Osteoblast (primary cell): Measurements from ENCODE around the gene HMBS. TPM values are rescaled to one million over a fixed set of nuclear protein-coding genes. Genes with fewer than 3 reads are reported as not detected.
A peak's percentile ranks its signal among the peaks of the same experiment; 100 is the strongest.

ENCODE experiments used
- DNase-seq: peaks from one replicate; pipeline ENCODE4 v3.0.0; 2011; ENCODE audit warnings: low spot score, mixed read lengths; ENCODE audit not compliant: insufficient read length; ENCODE audit errors: missing footprints
- H2AFZ ChIP-seq: 2 replicates; pipeline ENCODE4 v1.6.0; 2011; ENCODE audit warnings: mild to moderate bottlenecking, low read length
- H3K27ac ChIP-seq: 2 replicates; pipeline ENCODE4 v1.5.1; 2011; ENCODE audit warnings: mild to moderate bottlenecking, low read depth, low read length, moderate library complexity
- H3K27me3 ChIP-seq: 2 replicates; pipeline ENCODE4 v1.6.0; 2012; ENCODE audit warnings: mild to moderate bottlenecking, control low read depth, inconsistent platforms, low read length, moderate library complexity; ENCODE audit not compliant: insufficient read depth
- H3K36me3 ChIP-seq: 2 replicates; pipeline ENCODE4 v1.5.1; 2011; ENCODE audit warnings: mild to moderate bottlenecking, low read length, control low read depth, moderate library complexity; ENCODE audit not compliant: insufficient read depth
- H3K4me1 ChIP-seq: 2 replicates; pipeline ENCODE4 v1.5.1; 2011; ENCODE audit warnings: mild to moderate bottlenecking, low read length, control low read depth, moderate library complexity; ENCODE audit not compliant: insufficient read depth
- H3K4me2 ChIP-seq: 2 replicates; pipeline ENCODE4 v1.6.0; 2011; ENCODE audit warnings: mild to moderate bottlenecking, low read length; ENCODE audit not compliant: insufficient read depth
- H3K4me3 ChIP-seq: fragments of 200-600 bp; sonication (generic); 3 replicates; pipeline ENCODE4 v1.5.1; 2012; ENCODE audit warnings: mild to moderate bottlenecking, low read length, inconsistent platforms; ENCODE audit not compliant: insufficient read depth
- H3K79me2 ChIP-seq: 2 replicates; pipeline ENCODE4 v1.6.0; 2012; ENCODE audit warnings: mild to moderate bottlenecking, low read length, control low read depth, inconsistent platforms; ENCODE audit not compliant: insufficient read depth
- H3K9me3 ChIP-seq: 2 replicates; pipeline ENCODE4 v1.5.1; 2011; ENCODE audit warnings: low read depth, low read length, control low read depth
- H4K20me1 ChIP-seq: 2 replicates; pipeline ENCODE4 v1.6.0; 2012; ENCODE audit warnings: mild to moderate bottlenecking, low read length, control low read depth; ENCODE audit not compliant: insufficient read depth
- total RNA-seq: library from RNA; depleted of rRNA; stranded (reverse); fragments of >200 nt; gene quantifications from 2 replicates; pipeline ENCODE4 v1.2.3, GENCODE V29; 2012
- TF ChIP-seq, protein P1 (sequence below): IDR thresholded peaks from 2 replicates; pipeline ENCODE4 v1.5.1; 2011; ENCODE audit warnings: mild to moderate bottlenecking, low read depth, low read length, moderate library complexity; ENCODE audit errors: extremely low read depth

Gene HMBS
- total RNA-seq, 1 donor = 8.7 TPM

DNA sequence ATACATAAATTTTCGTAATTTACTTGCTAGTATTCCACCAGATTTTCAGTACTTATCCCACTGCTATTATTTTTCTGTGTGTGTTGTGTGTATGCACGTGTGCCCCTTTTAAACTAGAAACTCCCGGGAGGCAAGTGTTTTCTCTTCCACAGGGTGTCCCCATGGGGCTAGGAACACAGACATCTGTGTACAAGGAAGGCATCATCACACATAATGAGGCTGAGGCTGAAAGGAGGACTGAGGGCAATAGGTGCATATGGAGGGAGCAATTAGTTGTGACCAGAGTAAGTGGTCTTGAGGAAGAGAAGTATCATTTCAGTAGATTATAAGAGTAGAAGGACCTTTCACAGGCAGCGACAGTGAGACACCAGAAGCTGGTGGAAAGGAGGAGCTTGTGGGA lies 19.1 kb downstream of the HMBS start:
- peaks cover 10% of the 10 kb centered on the region for H4K20me1 ChIP-seq
- DNase-seq = peak; percentile 36
- no peaks in the 10 kb centered on the region for H3K27me3 ChIP-seq
- peaks cover 31% of the 10 kb centered on the region for H3K4me1 ChIP-seq
- TF ChIP-seq, protein P1, sequence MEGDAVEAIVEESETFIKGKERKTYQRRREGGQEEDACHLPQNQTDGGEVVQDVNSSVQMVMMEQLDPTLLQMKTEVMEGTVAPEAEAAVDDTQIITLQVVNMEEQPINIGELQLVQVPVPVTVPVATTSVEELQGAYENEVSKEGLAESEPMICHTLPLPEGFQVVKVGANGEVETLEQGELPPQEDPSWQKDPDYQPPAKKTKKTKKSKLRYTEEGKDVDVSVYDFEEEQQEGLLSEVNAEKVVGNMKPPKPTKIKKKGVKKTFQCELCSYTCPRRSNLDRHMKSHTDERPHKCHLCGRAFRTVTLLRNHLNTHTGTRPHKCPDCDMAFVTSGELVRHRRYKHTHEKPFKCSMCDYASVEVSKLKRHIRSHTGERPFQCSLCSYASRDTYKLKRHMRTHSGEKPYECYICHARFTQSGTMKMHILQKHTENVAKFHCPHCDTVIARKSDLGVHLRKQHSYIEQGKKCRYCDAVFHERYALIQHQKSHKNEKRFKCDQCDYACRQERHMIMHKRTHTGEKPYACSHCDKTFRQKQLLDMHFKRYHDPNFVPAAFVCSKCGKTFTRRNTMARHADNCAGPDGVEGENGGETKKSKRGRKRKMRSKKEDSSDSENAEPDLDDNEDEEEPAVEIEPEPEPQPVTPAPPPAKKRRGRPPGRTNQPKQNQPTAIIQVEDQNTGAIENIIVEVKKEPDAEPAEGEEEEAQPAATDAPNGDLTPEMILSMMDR = no peak
- no peak overlapping the region for H3K27ac ChIP-seq
- no peaks in the 10 kb centered on the region for H3K36me3 ChIP-seq
- H3K79me2 ChIP-seq = peaks cover 34% of the 10 kb centered on the region
- H3K9me3 ChIP-seq = no peaks in the 10 kb centered on the region
- no peak overlapping the region for H3K4me3 ChIP-seq
- H3K4me2 ChIP-seq = no peak overlapping the region
- no peak overlapping the region for H2AFZ ChIP-seq

DNA sequence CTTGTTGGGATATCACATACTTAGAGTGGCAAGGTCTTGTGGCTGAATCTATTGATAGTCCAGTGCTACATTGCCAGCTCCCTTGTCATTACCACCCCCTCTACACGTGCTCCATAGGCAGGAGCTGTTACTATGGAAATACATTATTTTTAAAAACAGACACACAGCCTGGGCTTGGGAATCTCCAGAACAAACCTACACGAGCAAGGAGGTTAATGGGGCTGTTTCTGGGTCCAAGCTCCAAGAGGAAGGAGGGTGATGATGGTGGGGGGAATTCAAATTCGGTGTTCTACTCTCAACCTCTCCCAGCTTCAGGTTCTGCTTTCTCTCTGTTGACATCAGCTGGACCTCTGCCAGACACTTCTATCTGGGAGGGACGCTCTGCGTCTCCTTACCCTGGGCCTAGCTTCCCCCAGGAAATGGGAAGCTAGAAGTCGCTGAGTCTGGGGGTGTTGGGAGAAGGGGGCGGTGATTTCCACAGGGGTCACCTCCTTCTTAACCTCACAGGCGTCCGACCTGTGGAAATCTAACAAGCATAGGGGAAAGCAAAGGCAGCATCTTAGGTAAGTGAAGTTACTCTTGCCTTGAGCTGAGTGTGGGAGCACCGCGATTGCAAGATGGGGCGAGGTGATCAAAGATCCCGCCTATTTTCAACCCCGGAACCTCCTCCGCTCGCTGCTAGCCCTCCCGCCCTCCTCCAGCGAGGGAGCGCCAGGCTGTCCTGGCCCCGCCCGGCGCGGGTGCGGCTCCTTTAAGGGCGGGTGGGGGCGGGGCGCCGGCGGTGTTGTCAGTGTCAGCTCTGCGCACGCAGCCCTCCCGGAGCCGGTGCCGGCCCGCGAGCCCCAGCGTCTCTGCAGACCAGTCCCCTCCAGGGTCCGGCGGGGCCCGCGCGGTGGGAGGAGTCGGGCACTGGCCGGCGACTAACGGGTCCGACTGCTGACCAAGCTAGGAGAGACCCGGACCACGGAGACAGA lies 22.2 kb downstream of the HMBS start, which contains the start of gene C2CD2L:
C2CD2L (plus strand) TSS at position 781 of the 974 bp plus-strand sequence. CDS start 398 bp downstream, outside the sequence.
- peak; percentile 99 for DNase-seq
- TF ChIP-seq, protein P1 = no peak
- H3K27ac ChIP-seq = peak within 1 kb of the TSS; percentile 82
- peak within 1 kb of the TSS; percentile 90 for H2AFZ ChIP-seq
- H3K79me2 ChIP-seq = peaks cover 24% of the 10 kb centered on the region
- H3K4me1 ChIP-seq = peaks cover 19% of the 10 kb centered on the region
- H3K9me3 ChIP-seq = no peaks in the 10 kb centered on the region
- H4K20me1 ChIP-seq = peaks cover 12% of the 10 kb centered on the region
- H3K36me3 ChIP-seq = peaks cover 15% of the 10 kb centered on the region
- peak within 1 kb of the TSS; percentile 86 for H3K4me3 ChIP-seq
- H3K27me3 ChIP-seq = no peaks in the 10 kb centered on the region
- peak within 1 kb of the TSS; percentile 96 for H3K4me2 ChIP-seq

DNA sequence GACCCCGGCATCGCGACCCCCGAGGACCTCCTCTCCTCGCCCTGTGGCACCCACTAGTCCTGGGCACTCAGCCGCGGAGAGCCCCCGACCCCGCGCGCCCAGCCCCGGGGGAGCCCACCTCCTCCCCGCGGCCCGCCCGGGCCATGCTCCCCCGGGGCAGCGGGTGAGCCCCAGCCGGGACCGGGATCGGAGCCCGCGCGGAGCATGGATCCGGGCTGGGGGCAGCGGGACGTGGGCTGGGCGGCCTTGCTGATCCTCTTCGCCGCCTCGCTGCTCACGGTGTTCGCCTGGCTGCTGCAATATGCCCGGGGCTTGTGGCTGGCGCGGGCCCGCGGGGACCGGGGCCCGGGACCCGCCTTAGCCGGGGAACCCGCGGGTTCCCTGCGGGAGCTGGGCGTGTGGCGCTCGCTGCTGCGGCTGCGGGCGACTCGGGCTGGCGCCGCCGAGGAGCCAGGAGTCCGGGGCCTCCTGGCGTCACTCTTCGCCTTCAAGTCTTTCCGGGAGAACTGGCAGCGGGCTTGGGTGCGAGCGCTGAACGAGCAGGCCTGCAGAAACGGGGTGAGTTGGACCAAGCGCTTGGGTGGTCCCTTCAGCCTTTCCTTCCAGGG lies 23.0 kb downstream of the HMBS start:
- peak overlapping the region; percentile 86 for H3K4me3 ChIP-seq
- no peaks in the 10 kb centered on the region for H3K27me3 ChIP-seq

More for the DNA sequence above, 23.0 kb downstream of the HMBS start:
- no peaks in the 10 kb centered on the region for H3K9me3 ChIP-seq
- DNase-seq = peak; percentile 92
- peak overlapping the region; percentile 86 for H2AFZ ChIP-seq
- peaks cover 19% of the 10 kb centered on the region for H3K4me1 ChIP-seq
- TF ChIP-seq, protein P1 = no peak
- H3K27ac ChIP-seq = peak overlapping the region; percentile 20
- peak overlapping the region; percentile 96 for H3K4me2 ChIP-seq
- peaks cover 12% of the 10 kb centered on the region for H4K20me1 ChIP-seq
- peaks cover 24% of the 10 kb centered on the region for H3K79me2 ChIP-seq
- H3K36me3 ChIP-seq = peaks cover 19% of the 10 kb centered on the region
